ENCODE data around the gene LCT.
"Not testable (repeated sequence)": the region's sequence is repeated elsewhere in the genome, so short reads cannot be mapped to it uniquely, and the experiment has no call there.

LCT gene

DNA sequence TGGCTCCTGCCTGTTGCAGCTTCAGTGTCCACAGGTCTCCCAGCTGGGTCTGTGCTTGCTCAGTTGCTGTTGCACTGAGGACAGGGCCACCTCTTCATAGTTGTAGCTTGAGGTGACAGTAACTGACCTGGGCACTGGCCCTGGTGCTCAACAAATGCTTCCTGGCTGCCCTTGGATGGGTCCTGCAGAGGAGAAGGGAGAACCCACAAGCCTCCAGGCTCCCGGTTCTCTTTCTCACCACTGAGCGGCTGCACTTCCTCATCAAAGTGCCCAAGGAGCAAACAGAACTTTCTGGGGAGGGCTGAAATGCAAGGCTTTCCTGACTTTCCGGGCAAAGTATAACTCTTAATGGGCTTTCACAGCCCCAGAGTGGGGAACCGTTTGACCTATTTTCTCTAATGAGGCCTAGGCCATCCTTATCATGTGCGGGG lies 38.7 kb downstream of the LCT start:
- in situ Hi-C loops (cut with MboI; ENCODE audit: low sequenced_read_pairs) = no loop called here

DNA sequence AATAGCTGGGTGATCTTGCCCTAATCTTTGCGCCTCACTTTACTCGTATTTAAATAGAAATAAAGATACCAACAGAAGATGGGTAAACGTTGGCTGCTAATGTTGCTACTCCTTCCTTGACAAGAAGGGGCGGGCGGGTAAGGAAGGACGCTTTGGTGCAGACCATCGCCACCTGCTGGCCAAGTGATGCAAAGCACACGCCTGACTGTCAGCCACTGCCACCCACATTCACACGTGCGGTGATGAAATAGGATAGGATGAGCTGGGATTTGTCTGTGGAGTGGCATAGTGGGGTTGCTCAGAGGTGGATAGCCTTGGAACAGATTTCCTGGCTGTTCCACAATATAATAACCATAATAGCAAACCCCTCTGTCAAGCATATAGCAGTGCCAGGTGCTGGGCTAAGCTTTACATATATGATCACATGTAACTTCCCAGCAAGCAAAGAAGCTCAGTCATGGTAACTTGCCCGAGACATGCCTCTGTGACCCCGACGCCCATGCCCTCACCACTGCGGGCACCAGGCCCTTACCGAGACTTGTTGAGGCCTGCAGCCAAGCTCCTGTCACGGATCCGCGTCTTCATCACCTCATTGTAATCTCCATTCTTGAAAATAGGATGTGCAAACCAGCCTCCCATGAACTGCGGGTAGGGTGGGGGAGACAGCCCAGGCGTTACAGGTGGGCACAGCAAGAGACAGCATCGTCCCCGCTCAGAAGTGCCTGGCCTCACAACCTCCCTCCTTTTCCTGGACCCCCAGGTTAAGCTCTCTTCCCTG lies 39.3 kb downstream of the LCT start:
- in situ Hi-C loops (cut with MboI; ENCODE audit: low sequenced_read_pairs) = no loop called here

- in situ Hi-C loops (cut with MboI; ENCODE audit: low sequenced_read_pairs) = no loop called here
Observed at GRCh38 chr2:135796606-135797005, 40.4 kb downstream of the LCT start.

GRCh38 chr2:135795641-135796040 lies 41.3 kb downstream of the LCT start:
- in situ Hi-C loops (cut with MboI; ENCODE audit: low sequenced_read_pairs) = not testable (repeated sequence)

- in situ Hi-C loops (cut with MboI; ENCODE audit: low sequenced_read_pairs) = no loop called here
Observed at GRCh38 chr2:135792401-135793150, 44.4 kb downstream of the LCT start.

DNA sequence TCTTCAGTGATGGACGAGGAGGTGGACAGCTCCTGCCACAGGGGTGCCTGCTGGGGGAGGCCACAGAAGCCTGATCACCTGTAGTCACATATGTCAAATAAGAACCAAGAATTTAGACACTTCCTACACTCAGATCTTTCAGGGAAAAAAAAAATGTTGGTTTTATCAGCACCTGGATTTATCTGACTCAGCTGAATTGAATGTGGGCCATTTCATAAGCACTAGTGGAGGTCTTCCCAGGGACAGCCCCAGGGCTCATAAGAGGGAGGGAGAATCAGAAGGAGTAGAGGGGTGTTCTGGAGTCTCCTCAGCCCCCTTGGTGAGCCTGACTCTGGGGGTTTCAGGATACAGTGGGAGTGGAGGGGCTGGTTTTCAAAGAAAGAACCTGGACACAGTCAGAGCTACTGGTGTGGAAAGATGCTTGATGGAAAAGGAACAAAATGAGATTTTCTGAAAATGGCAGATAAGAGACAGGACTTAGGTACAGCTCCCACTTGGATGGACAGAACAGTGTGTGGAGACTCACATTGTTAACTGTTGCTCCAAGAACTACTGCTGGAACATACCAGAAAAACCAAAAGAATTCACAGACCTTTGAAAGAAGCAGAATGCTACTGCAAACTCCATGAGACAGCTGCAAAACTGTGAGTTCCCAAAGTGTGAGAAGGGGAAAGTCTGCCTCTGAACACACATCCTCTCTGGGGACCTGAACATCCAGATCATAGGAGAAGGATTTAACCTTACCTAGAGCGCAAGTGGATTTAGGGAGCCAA lies 45.4 kb downstream of the LCT start:
- in situ Hi-C loops (cut with MboI; ENCODE audit: low sequenced_read_pairs) = no loop called here

- in situ Hi-C loops (cut with MboI; ENCODE audit: low sequenced_read_pairs) = no loop called here
Observed at GRCh38 chr2:135790423-135790822, 46.6 kb downstream of the LCT start.

GRCh38 chr2:135786823-135787222 lies 50.2 kb downstream of the LCT start:
- in situ Hi-C loops (cut with MboI; ENCODE audit: low sequenced_read_pairs) = no loop called here

DNA sequence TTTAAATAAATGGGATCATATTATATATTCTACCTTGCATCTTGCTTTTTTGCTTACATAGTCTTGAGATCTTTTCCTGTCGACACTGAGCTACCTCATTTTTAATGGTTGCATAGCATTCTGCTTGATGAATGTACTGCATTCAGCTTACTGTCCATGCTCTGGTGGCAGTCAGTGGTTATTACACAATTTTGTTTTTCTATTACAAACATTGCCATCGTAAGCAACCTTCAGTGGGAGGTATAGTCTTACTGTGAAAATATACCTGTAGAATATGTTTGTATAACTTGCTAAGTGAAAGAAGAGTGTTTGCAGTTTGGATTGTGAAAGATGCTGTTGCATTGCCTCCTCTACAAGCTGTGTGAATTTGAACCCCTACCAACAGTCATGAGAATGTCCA lies 52.0 kb downstream of the LCT start:
- in situ Hi-C loops (cut with MboI; ENCODE audit: low sequenced_read_pairs) = no loop called here

- in situ Hi-C loops (cut with MboI; ENCODE audit: low sequenced_read_pairs) = no loop called here
Observed at GRCh38 chr2:135783439-135783838, 53.5 kb downstream of the LCT start.

GRCh38 chr2:135782231-135782630 lies 54.8 kb downstream of the LCT start:
- in situ Hi-C loops (cut with MboI; ENCODE audit: low sequenced_read_pairs) = no loop called here

GRCh38 chr2:135776367-135776766 lies 60.6 kb downstream of the LCT start:
- in situ Hi-C loops (cut with MboI; ENCODE audit: low sequenced_read_pairs) = no loop called here

- in situ Hi-C loops (cut with MboI; ENCODE audit: low sequenced_read_pairs) = no loop called here
Observed at GRCh38 chr2:135775420-135775819, 61.6 kb downstream of the LCT start.

GRCh38 chr2:135773917-135774316 lies 63.1 kb downstream of the LCT start:
- in situ Hi-C loops (cut with MboI; ENCODE audit: low sequenced_read_pairs) = no loop called here

GRCh38 chr2:135773319-135773718 lies 63.7 kb downstream of the LCT start:
- in situ Hi-C loops (cut with MboI; ENCODE audit: low sequenced_read_pairs) = no loop called here

DNA sequence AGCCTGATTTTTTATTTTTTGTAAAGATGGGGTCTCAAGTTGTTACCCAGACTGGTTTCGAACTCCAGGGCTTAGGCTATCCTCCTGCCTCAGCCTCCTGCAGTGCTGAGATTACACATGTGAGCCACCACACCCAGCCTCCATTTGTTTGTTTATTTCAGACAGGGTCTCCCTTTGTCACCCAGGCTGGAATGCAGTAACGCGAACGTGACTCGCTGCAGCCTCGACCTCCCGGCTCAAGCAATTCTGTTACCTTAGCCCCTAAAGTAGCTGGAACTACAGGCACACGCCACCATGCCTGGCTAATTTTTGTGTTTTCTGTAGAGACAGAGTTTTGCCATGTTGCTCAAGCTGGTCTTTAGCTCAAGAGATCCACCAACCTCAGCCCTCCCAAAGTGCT lies 68.1 kb downstream of the LCT start:
- in situ Hi-C loops (cut with MboI; ENCODE audit: low sequenced_read_pairs) = no loop called here

GRCh38 chr2:135762530-135762929 lies 74.5 kb downstream of the LCT start:
- in situ Hi-C loops (cut with MboI; ENCODE audit: low sequenced_read_pairs) = no loop called here

DNA sequence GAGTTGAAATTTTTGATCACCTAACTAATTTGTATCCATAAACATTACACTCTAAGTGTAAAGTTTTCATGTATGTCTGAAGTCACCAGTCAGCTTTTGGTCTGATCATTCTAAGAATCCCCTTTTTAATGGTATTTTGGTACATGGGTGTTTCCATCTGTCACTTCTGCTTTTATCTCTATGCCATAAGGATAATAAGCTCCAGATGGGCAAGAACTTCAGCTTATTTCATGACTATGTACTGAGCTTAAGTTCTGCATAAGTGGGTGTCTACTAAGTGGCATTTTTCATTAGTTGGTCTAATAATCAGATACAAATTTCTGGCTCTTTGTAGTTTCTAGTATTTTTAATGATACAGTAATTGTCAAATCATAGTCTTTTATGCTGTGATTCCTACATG lies 75.0 kb downstream of the LCT start:
- in situ Hi-C loops (cut with MboI; ENCODE audit: low sequenced_read_pairs) = no loop called here

GRCh38 chr2:135756692-135757091 lies 80.3 kb downstream of the LCT start:
- in situ Hi-C loops (cut with MboI; ENCODE audit: low sequenced_read_pairs) = no loop called here

DNA sequence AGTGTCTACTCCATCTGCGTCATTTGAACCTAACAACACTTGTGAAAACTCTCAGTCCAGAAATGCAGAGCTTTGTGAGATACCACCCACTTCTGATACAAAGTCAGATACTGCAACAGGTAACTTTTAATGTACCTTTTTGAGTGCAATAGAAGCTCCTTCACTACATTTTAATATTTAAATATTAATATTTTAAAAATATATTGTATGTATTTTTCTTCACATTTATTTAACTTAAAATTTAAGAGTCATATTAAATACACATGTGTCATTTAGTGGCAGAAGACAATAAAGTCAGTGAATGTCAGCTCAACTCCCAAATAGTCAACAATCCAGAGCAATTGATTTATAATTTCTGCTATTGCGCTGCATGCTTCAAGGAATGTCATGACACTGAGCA lies 81.4 kb downstream of the LCT start:
- in situ Hi-C loops (cut with MboI; ENCODE audit: low sequenced_read_pairs) = no loop called here

DNA sequence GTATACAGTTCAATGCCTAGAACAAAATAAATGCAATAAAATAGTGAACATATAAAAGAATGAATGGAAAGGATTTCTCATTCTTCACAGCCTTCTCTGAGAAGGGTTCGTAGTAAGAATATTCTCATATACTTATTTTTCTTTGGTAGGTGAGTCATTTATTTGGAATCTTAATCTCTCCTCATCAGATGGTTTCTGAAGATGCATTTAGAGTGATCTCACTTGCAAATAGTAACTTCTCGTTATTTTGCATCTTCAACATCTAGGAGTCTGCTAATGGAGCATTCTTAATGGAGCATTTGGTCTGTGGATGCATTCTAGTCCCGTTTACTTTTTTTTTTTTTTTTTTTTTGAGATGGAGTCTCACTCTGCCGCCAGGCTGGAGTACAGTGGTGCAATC lies 91.4 kb downstream of the LCT start:
- in situ Hi-C loops (cut with MboI; ENCODE audit: low sequenced_read_pairs) = no loop called here

Measured in hTERT RPE-1 (cell line).